GM13976 (cell line): ENCODE data around the gene FPR2.
"Not testable (repeated sequence)": the region's sequence is repeated elsewhere in the genome, so short reads cannot be mapped to it uniquely, and the experiment has no call there.

ENCODE experiments used
- DNase-seq: peaks from one replicate; pipeline ENCODE4 v3.0.0; 2012; ENCODE audit warnings: low spot score
- CTCF ChIP-seq: IDR thresholded peaks from 2 replicates; pipeline ENCODE4 v1.5.1; 2012; ENCODE audit warnings: borderline replicate concordance, mild to moderate bottlenecking; ENCODE audit not compliant: insufficient read depth; ENCODE audit errors: extremely low read depth, missing control alignments, control extremely low read depth
- in situ Hi-C: fragments of 300-500 bp; cut with MboI; formaldehyde crosslinking; loops from one replicate; pipeline ENCODE4 v1.12.0; 2022; ENCODE audit warnings: low sequenced_read_pairs, mixed read lengths, inconsistent platforms; ENCODE audit not compliant: unreplicated experiment

The FPR2 gene

DNA sequence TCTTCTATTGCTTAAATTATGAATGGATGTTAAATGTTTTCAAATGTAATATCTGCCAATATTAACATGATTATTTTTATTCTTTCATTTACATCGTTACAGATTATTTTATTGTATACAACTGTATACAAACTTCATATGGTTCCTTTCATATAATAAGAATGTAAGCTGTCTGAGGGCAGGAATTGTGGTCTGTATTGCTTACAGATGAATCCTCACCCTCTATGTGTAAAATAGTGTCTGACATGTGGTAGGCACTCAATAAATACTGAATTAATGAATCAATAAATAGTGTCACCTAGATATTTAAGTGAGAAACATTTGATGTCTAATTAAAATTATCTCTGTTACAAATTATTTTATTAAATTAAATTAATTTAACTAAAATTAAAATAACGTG, 41.8 kb downstream of the FPR2 start:
- no peak for TF ChIP-seq CTCF
- in situ Hi-C loops, result no loop called here
- DNase-seq, result no peak

DNA sequence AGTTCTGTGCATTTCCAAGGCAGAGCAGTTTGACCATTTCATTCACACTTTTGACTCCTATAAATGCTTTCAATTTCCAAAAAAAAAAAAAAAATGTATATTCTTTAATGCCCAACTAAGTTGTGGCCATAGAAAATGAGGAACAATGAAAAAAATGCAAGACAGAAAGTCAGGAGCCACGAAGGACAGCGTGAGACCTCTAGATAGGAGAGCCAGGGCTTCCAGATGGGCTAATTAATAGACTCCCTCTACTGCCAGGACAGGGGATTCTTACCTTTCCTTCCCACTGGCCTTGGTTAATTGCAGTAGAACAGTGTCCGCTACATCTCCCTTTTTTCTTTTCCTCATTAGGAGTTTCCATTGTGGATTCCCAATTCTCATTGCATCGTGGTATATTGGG, 42.5 kb downstream of the FPR2 start:
- DNase-seq, result no peak
- TF ChIP-seq CTCF, result no peak
- in situ Hi-C loops, result no loop called here

DNA sequence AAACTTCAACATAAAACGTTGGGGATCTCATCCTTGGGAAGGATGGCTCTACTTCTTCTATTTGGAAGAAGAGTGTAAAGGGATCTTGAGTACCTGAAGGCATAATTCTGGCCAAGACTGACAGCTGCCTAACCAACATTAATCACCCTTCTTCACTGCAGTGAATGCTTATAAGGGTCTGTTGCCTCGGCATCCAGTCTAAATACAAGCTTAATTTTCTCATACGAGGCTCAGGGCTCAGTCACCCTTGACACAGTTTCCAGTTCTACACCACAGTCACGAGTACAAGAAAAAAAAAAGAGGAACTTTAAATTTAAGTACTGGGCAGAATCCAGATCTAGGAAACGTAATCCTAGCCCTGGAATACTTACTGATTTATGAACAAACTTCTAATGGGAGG, 43.0 kb downstream of the FPR2 start:
- no peak for TF ChIP-seq CTCF
- DNase-seq, result no peak
- in situ Hi-C loops, result no loop called here

GRCh38 chr19:51804789-51805188, 43.8 kb downstream of the FPR2 start:
- in situ Hi-C loops, result not testable (repeated sequence)

GRCh38 chr19:51805396-51805795, 44.4 kb downstream of the FPR2 start:
- DNase-seq, in situ Hi-C loops: not testable (repeated sequence)

More at GRCh38 chr19:51804789-51805188, 43.8 kb downstream of the FPR2 start:
- DNase-seq, result not testable (repeated sequence)

DNA sequence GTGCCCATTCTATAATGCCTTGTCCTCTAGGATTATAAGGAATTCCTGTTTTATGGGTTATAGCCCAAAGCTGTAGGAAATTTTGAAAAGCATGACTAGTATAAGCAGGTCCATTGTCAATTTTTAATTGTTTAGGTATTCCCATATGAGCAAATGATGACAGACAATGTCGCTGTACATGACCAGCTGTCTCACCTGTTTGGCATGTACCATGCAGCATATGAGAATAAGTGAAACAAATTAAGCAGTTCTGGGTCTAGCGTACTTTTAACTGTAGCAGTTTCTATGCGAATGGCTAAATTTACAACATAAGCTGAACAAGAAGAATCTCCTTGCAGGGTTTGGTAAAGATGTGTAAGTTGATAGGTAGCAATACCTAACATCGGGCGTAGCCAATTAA, 45.6 kb downstream of the FPR2 start:
- DNase-seq, in situ Hi-C loops: not testable (repeated sequence)

DNA sequence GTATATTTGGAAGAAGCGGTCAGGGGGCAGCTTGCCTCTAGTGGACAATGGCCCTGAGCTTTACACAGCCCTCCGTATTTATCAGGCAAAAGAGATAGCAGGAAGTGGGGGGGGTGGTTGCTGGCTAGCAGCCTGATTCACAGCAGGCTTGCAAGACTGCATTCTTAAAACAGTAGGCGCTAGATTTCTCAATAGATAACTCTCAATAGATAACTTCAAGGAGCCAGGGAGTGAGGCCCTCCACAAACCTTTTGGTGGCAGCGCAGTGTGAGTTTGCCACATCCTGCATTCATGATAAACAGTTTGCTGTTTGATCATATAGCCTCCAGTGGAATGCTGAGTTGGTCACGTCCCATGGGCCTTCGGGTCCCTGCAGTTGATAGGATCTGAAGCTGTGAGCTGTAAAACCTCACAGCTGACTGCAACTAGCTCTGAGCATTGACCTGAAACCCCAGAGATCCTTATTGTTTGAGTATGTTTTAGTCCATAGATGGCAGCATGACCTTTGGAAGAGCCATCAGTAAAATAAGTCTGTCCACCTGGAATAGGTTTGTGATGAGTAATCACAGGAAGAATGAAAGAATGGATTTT, 46.2 kb downstream of the FPR2 start:
- in situ Hi-C loops, result no loop called here
- DNase-seq, result no peak
- TF ChIP-seq CTCF, result no peak

GRCh38 chr19:51807925-51808324, 46.9 kb downstream of the FPR2 start:
- in situ Hi-C loops, result no loop called here
- DNase-seq, result no peak
- no peak for TF ChIP-seq CTCF
